ENCODE results near the gene CYBRD1.

DNA sequence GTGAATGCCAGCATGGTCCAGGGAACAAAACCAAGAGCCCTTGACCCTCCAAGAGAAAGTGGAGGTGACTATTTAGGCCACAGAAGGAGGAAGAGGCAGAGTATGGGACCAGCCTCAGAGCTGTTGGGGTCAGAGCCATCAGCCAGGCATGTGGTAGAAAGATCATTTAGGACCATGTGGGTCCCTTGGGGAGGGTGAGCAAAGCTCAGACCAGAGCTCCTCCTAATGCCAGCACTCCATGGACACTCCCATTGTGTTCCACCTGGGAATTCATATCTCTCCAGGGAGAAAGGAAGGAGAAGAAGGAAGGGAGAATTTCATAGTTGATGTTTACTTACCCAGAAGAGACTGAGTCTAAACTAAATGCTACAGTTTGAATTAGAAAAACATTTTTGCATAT lies 73.2 kb downstream of the CYBRD1 start:
- TF ChIP-seq, protein P1, sequence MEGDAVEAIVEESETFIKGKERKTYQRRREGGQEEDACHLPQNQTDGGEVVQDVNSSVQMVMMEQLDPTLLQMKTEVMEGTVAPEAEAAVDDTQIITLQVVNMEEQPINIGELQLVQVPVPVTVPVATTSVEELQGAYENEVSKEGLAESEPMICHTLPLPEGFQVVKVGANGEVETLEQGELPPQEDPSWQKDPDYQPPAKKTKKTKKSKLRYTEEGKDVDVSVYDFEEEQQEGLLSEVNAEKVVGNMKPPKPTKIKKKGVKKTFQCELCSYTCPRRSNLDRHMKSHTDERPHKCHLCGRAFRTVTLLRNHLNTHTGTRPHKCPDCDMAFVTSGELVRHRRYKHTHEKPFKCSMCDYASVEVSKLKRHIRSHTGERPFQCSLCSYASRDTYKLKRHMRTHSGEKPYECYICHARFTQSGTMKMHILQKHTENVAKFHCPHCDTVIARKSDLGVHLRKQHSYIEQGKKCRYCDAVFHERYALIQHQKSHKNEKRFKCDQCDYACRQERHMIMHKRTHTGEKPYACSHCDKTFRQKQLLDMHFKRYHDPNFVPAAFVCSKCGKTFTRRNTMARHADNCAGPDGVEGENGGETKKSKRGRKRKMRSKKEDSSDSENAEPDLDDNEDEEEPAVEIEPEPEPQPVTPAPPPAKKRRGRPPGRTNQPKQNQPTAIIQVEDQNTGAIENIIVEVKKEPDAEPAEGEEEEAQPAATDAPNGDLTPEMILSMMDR (conservative IDR thresholded peaks at IDR 0.05 in 1 of 2, IDR thresholded peaks at IDR 0.05 in 1 of 2; ENCODE audit: extremely low read depth in 1 of 2, insufficient read depth in 1 of 2, low read depth in 1 of 2, low read length in 2 of 2): no peak
- TF ChIP-seq EZH2 (IDR thresholded peaks at IDR 0.05; ENCODE audit: borderline replicate concordance, low read length): no peak
